Transverse colon (tissue), 4 donors: Measurements from ENCODE around the gene SEC24B.

Source experiments
- EP300 ChIP-seq: sonication (generic); formaldehyde crosslinking; IDR thresholded peaks from one replicate; pipeline ENCODE4 v1.6.1; 2017; ENCODE audit warnings: antibody characterized with exemption, low read depth
- POLR2A ChIP-seq: fragments of 450-650 bp; IDR thresholded peaks from one replicate; pipeline ENCODE4 v1.6.1; 2016; ENCODE audit warnings: antibody characterized with exemption, mild to moderate bottlenecking, moderate library complexity
- POLR2AphosphoS5 ChIP-seq, 3 donors: sonication (generic); formaldehyde crosslinking; IDR thresholded peaks; one replicate each; pipeline ENCODE4 v1.6.1; 2016; ENCODE audit warnings: antibody characterized with exemption in 3 of 3
- TF ChIP-seq, protein P1 (sequence below), 5 experiments: fragments of 200-600 bp in 3 of 5; fragments of 450-650 bp in 2 of 5; sonication (generic) in 3 of 5; IDR thresholded peaks; 1 replicate in 2 of 5; 2 replicates in 3 of 5; pipeline ENCODE4 v1.5.1; 2016 to 2017; ENCODE audit warnings: antibody characterized with exemption in 5 of 5, inconsistent platforms in 3 of 5, mild to moderate bottlenecking in 2 of 5, moderate library complexity in 1 of 5

DNA sequence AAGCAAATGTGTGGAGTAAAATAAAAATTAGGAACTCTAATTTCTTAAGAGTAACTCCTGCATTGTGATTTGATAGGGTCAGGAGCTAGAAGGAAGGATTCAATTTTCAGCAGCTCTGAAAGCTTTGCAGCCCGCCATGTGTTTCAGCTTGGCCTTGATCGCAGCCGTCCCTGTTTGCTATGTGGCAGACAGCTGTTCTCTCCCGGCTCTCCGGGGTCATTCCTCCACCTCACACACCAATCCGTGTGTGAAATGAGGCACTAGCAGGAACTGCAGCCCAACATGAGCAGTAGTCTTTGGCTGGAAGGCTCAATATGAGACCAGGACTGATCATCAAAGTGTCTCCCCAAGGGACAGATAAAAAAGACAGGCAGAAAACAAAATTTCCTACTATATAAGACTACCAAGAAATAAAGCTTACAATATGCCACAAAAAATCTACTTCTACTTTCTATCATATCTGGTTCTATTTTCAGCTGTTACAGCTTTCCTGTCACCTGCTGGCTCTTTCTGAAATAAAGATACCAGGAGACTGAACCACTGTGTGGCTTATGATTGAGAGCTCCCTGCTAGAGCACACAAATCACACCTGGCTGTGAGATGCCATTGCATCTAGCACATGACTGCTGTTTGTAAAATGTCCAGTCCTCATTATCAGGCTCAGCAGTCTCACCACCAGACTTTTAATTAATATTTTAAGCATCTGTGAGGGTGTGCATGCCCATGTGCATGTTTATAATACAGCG, 44.1 kb upstream of the SEC24B start:
- TF ChIP-seq, protein P1, sequence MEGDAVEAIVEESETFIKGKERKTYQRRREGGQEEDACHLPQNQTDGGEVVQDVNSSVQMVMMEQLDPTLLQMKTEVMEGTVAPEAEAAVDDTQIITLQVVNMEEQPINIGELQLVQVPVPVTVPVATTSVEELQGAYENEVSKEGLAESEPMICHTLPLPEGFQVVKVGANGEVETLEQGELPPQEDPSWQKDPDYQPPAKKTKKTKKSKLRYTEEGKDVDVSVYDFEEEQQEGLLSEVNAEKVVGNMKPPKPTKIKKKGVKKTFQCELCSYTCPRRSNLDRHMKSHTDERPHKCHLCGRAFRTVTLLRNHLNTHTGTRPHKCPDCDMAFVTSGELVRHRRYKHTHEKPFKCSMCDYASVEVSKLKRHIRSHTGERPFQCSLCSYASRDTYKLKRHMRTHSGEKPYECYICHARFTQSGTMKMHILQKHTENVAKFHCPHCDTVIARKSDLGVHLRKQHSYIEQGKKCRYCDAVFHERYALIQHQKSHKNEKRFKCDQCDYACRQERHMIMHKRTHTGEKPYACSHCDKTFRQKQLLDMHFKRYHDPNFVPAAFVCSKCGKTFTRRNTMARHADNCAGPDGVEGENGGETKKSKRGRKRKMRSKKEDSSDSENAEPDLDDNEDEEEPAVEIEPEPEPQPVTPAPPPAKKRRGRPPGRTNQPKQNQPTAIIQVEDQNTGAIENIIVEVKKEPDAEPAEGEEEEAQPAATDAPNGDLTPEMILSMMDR (IDR thresholded peaks at IDR 0.05) = no peak
- TF ChIP-seq POLR2A (no peak), POLR2AphosphoS5 (IDR thresholded peaks at IDR 0.05) (no peak), EP300 (no peak)
